ENCODE measurements around the gene ANKRD10. TPM values are rescaled to one million over a fixed set of nuclear protein-coding genes. Genes with fewer than 3 reads are reported as not detected.

Gene ANKRD10
- total RNA-seq, 1 donor from 2014 or later = 50.6 TPM

- DNase-seq (ENCODE audit: low read depth in 2 of 2) = no peak
Observed at GRCh38 chr13:110885966-110886869, 28.7 kb downstream of the ANKRD10 start.

GRCh38 chr13:110885516-110885915 is 29.4 kb downstream of the ANKRD10 start:
- DNase-seq (ENCODE audit: low read depth in 2 of 2) = no peak

- DNase-seq (ENCODE audit: low read depth in 2 of 2) = no peak
Observed at GRCh38 chr13:110884517-110884916, 30.4 kb downstream of the ANKRD10 start.

- DNase-seq (ENCODE audit: low read depth in 2 of 2) = no peak
Observed at GRCh38 chr13:110883542-110883941, 31.3 kb downstream of the ANKRD10 start.

GRCh38 chr13:110882972-110883371 is 31.9 kb downstream of the ANKRD10 start:
- no peak for DNase-seq (ENCODE audit: low read depth in 2 of 2)

- no peak for DNase-seq (ENCODE audit: low read depth in 2 of 2)
Observed at GRCh38 chr13:110881839-110882627, 32.8 kb downstream of the ANKRD10 start.

- DNase-seq (ENCODE audit: low read depth in 2 of 2) = no peak
Observed at GRCh38 chr13:110880627-110881026, 34.2 kb downstream of the ANKRD10 start.

- no peak for DNase-seq (ENCODE audit: low read depth in 2 of 2)
Observed at GRCh38 chr13:110879482-110879881, 35.4 kb downstream of the ANKRD10 start.

- no peak for DNase-seq (ENCODE audit: low read depth in 2 of 2)
Observed at GRCh38 chr13:110877737-110878258, 37.1 kb downstream of the ANKRD10 start.

GRCh38 chr13:110876609-110877008 is 38.3 kb downstream of the ANKRD10 start:
- DNase-seq (ENCODE audit: low read depth in 2 of 2) = no peak

GRCh38 chr13:110875241-110875640 is 39.6 kb downstream of the ANKRD10 start:
- DNase-seq (ENCODE audit: low read depth in 2 of 2) = peak; percentile 29 to 55

- DNase-seq (ENCODE audit: low read depth in 2 of 2) = peak in 1 of 2 donors; percentile 50
Observed at GRCh38 chr13:110874508-110874960, 40.3 kb downstream of the ANKRD10 start.

GRCh38 chr13:110873639-110874507 is 41.0 kb downstream of the ANKRD10 start:
- DNase-seq (ENCODE audit: low read depth in 2 of 2) = no peak

- DNase-seq (ENCODE audit: low read depth in 2 of 2) = no peak
Observed at GRCh38 chr13:110872768-110873638, 41.9 kb downstream of the ANKRD10 start.

GRCh38 chr13:110872034-110872767 is 42.7 kb downstream of the ANKRD10 start:
- DNase-seq (ENCODE audit: low read depth in 2 of 2) = no peak

GRCh38 chr13:110869805-110870706 is 44.8 kb downstream of the ANKRD10 start:
- peak; percentile 96 to 100 for DNase-seq (ENCODE audit: low read depth in 2 of 2)

- DNase-seq (ENCODE audit: low read depth in 2 of 2) = peak; percentile 35 to 44
Observed at GRCh38 chr13:110869231-110869804, 45.6 kb downstream of the ANKRD10 start.

- DNase-seq (ENCODE audit: low read depth in 2 of 2) = no peak
Observed at GRCh38 chr13:110868720-110869119, 46.1 kb downstream of the ANKRD10 start.
